SK-N-SH treated with all-trans-retinoic acid at 6 μM for 48 hours (cell line): Measurements from ENCODE around the gene TTC39A.

ENCODE experiments used
- ATAC-seq: fragments of 200-7000 bp; cut with Tn5 transposase; 3 replicates; pipeline ENCODE4 v1.9.1; 2020; ENCODE audit warnings: mild to moderate bottlenecking, moderate library complexity
- ARNTL ChIP-seq: fragments of 450-650 bp; formaldehyde crosslinking; IDR thresholded peaks from 2 replicates; pipeline ENCODE4 v1.5.0; 2020; ENCODE audit warnings: low read depth, mild to moderate bottlenecking, moderate library complexity, borderline replicate concordance
- CREB5 ChIP-seq: fragments of 250-450 bp; sonication (Bioruptor Pico); IDR thresholded peaks from 2 replicates; pipeline ENCODE4 v1.5.1; 2020; ENCODE audit warnings: low read depth, mild to moderate bottlenecking, moderate library complexity
- CSDC2 ChIP-seq: fragments of 250-450 bp; sonication (Bioruptor Pico); IDR thresholded peaks from 2 replicates; pipeline ENCODE4 v1.5.0; 2020; ENCODE audit warnings: mild to moderate bottlenecking, moderate library complexity
- CSRNP3 ChIP-seq: fragments of 250-450 bp; sonication (Bioruptor Pico); IDR thresholded peaks from 2 replicates; pipeline ENCODE4 v1.5.1; 2021; ENCODE audit warnings: mild to moderate bottlenecking, moderate library complexity
- ESRRG ChIP-seq: fragments of 250-450 bp; sonication (Bioruptor Pico); IDR thresholded peaks from 2 replicates; pipeline ENCODE4 v1.6.1; 2021; ENCODE audit warnings: mild to moderate bottlenecking
- ISL1 ChIP-seq: fragments of 250-450 bp; sonication (Bioruptor Pico); IDR thresholded peaks from 2 replicates; pipeline ENCODE4 v2.1.2; 2022; ENCODE audit warnings: mild to moderate bottlenecking, moderate library complexity
- OSR1 ChIP-seq: fragments of 250-450 bp; sonication (Bioruptor Pico); IDR thresholded peaks from 2 replicates; pipeline ENCODE4 v1.8.0; 2022; ENCODE audit warnings: moderate library complexity, mild to moderate bottlenecking, inconsistent platforms
- PATZ1 ChIP-seq: fragments of 250-450 bp; sonication (Bioruptor Pico); IDR thresholded peaks from 2 replicates; pipeline ENCODE4 v1.8.0; 2020; ENCODE audit warnings: mild to moderate bottlenecking, moderate library complexity, borderline replicate concordance
- POU6F1 ChIP-seq: fragments of 250-450 bp; sonication (Bioruptor Pico); IDR thresholded peaks from 2 replicates; pipeline ENCODE4 v1.8.0; 2021; ENCODE audit warnings: low read depth, mild to moderate bottlenecking, moderate library complexity, borderline replicate concordance
- PPARA ChIP-seq: fragments of 250-450 bp; sonication (Bioruptor Pico); IDR thresholded peaks from 2 replicates; pipeline ENCODE4 v1.5.0; 2020; ENCODE audit warnings: mild to moderate bottlenecking, borderline replicate concordance
- RARB ChIP-seq: fragments of 250-450 bp; sonication (Bioruptor Pico); IDR thresholded peaks from 2 replicates; pipeline ENCODE4 v1.8.0; 2021; ENCODE audit warnings: mild to moderate bottlenecking, moderate library complexity
- SNAI2 ChIP-seq: fragments of 250-450 bp; sonication (Bioruptor Pico); IDR thresholded peaks from 2 replicates; pipeline ENCODE4 v1.5.0; 2020; ENCODE audit warnings: mild to moderate bottlenecking, moderate library complexity
- TCF4 ChIP-seq: fragments of 250-450 bp; sonication (Bioruptor Pico); IDR thresholded peaks from 2 replicates; pipeline ENCODE4 v1.8.0; 2021; ENCODE audit warnings: mild to moderate bottlenecking, moderate library complexity, borderline replicate concordance
- TOX ChIP-seq: fragments of 250-450 bp; sonication (Bioruptor Pico); IDR thresholded peaks from 2 replicates; pipeline ENCODE4 v1.8.0; 2021; ENCODE audit warnings: mild to moderate bottlenecking, moderate library complexity, borderline replicate concordance
- TSHZ2 ChIP-seq: fragments of 250-450 bp; sonication (Bioruptor Pico); IDR thresholded peaks from 2 replicates; pipeline ENCODE4 v1.5.0; 2020; ENCODE audit warnings: mild to moderate bottlenecking, moderate library complexity
- ZFP3 ChIP-seq: fragments of 250-450 bp; sonication (Bioruptor Pico); IDR thresholded peaks from 2 replicates; pipeline ENCODE4 v1.5.0; 2020; ENCODE audit warnings: mild to moderate bottlenecking, moderate library complexity
- ZFP30 ChIP-seq: fragments of 450-650 bp; formaldehyde crosslinking; IDR thresholded peaks from 2 replicates; pipeline ENCODE4 v1.5.0; 2022; ENCODE audit warnings: mild to moderate bottlenecking, moderate library complexity
- ZNF70 ChIP-seq: fragments of 450-650 bp; formaldehyde crosslinking; IDR thresholded peaks from 2 replicates; pipeline ENCODE4 v1.5.0; 2020; ENCODE audit warnings: mild to moderate bottlenecking, moderate library complexity
- ZNF8 ChIP-seq: fragments of 450-650 bp; formaldehyde crosslinking; IDR thresholded peaks from 2 replicates; pipeline ENCODE4 v1.5.0; 2020; ENCODE audit warnings: mild to moderate bottlenecking, moderate library complexity

Gene TTC39A

GRCh38 chr1:51283979-51284378, 46.4 kb downstream of the TTC39A start (continued):
- TF ChIP-seq POU6F1 (CRISPR knock-in tag): no peak

GRCh38 chr1:51282605-51283004, 47.8 kb downstream of the TTC39A start:
- TF ChIP-seq SNAI2 (CRISPR knock-in tag) (no peak), ISL1 (CRISPR knock-in tag) (no peak), RARB (CRISPR knock-in tag) (no peak), ZFP30 (CRISPR knock-in tag) (no peak), TSHZ2 (CRISPR knock-in tag) (no peak), CSRNP3 (CRISPR knock-in tag) (no peak), TCF4 (CRISPR knock-in tag) (no peak), ZFP3 (CRISPR knock-in tag) (no peak), ESRRG (CRISPR knock-in tag) (no peak), OSR1 (no peak), ARNTL (CRISPR knock-in tag) (no peak), PATZ1 (CRISPR knock-in tag) (no peak), CSDC2 (CRISPR knock-in tag) (no peak), ZNF70 (no peak), PPARA (CRISPR knock-in tag) (no peak), ZNF8 (CRISPR knock-in tag) (no peak), TOX (no peak), CREB5 (CRISPR knock-in tag) (no peak)
- TF ChIP-seq, all 23 proteins: peak for 0
- ATAC-seq: no peak

- no peak for TF ChIP-seq TOX
- TF ChIP-seq TCF4 (CRISPR knock-in tag): peak; percentile 14; the same call in 1 of the 2 replicates
- TF ChIP-seq CREB5 (CRISPR knock-in tag): no peak
- ATAC-seq: no peak
Measured at GRCh38 chr1:51281807-51282206, 48.6 kb downstream of the TTC39A start.
